C4-2B (cell line): ENCODE data around the gene OSBP2.

Experiments
- CTCF ChIP-seq: fragments of 450-650 bp; conservative IDR thresholded peaks from 2 replicates; pipeline ENCODE4 v1.5.1; 2017; ENCODE audit warnings: mild to moderate bottlenecking
- ZFX ChIP-seq: fragments of 450-650 bp; IDR thresholded peaks from 2 replicates; pipeline ENCODE4 v1.6.1; 2017

DNA sequence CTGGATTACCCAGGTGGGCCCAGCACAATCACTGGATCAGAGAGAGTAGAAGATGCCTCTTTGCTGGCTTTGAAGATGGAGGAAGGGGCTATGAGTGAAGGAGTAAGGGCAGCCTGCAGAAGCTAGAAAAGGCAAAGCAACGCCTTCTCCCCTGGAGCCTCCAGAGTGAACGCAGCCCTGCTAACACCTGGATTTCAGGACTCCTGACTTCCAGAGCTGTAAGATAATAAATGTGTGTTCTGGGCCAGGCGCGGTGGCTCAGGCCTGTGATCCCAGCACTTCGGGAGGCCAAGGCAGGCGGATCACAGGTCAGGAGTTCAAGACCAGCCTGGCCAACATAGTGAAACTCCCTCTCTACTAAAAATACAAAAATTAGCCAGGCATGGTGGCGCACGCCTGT, 171.5 kb downstream of the OSBP2 start:
- TF ChIP-seq ZFX, result no peak
- no peak for TF ChIP-seq CTCF
